ENCODE measurements around the gene AICDA. TPM values are rescaled to one million over a fixed set of nuclear protein-coding genes. Genes with fewer than 3 reads are reported as not detected.
A peak's percentile ranks its signal among the peaks of the same experiment; 100 is the strongest.
"Not testable (repeated sequence)": the region's sequence is repeated elsewhere in the genome, so short reads cannot be mapped to it uniquely, and the experiment has no call there.

AICDA gene
- total and polyA plus RNA-seq, 4 donors = 0.10 to 0.23 (median 0.12) TPM

DNA sequence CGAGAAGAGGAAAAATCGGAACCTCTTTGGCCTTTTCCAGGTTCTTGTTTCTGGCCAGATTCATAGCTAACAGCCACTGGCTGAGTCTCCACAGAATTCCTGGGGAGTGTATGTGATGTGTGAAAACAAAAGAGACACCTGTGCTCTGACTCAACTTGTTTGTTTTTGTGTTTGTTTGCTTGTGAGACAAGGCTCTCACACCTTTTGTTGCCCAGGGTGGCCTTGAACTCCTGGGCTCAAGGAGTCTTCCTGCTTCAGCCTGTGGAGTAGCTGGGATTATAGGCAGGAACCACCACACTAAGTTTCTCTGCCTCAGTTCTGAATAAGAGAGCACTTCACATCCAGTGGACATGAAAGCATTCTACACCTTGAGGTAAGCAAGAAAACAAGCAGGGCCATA lies 27.3 kb upstream of the AICDA start:
- no peak for DNase-seq (ENCODE audit: low read depth in 4 of 6, low spot score in 6 of 6)
- Histone ChIP-seq H3K4me3 (ENCODE audit: low read depth, low read length) (no peak overlapping the region), H3K27ac (ENCODE audit: low read depth, low read length) (no peak overlapping the region), H3K4me1 (ENCODE audit: control insufficient read depth, insufficient read depth, low read length) (no peaks in the 10 kb centered on the region), H3K27me3 (ENCODE audit: control insufficient read depth, insufficient read depth, low read length) (no peaks in the 10 kb centered on the region), H3K36me3 (ENCODE audit: control insufficient read depth, insufficient read depth, low read length) (no peaks in the 10 kb centered on the region), H3K9me3 (ENCODE audit: control insufficient read depth, insufficient read depth, low read length) (no peaks in the 10 kb centered on the region)
- 72% methylated on average over 2 of the region's 2 CpGs for WGBS (ENCODE audit: insufficient coverage)

DNA sequence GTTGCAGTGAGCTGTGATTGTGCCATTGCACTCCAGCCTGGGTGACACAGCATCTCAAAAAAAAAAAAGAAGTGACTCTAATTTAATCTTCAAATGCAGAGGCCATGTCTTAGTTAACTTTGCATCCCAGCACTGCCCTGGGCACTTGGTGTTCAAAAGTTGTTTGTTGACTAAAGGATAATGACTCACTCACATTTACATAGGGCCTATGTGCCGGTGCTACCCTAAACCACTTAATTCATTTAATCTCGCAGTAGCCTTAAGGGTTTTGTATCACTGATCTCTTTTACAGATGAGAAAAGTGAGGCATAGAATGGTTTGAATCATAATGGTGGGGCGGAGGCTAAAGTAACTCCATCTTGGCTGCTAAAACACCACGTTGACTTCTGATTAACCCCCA lies 26.3 kb upstream of the AICDA start:
- Histone ChIP-seq H3K9me3 (ENCODE audit: control insufficient read depth, insufficient read depth, low read length) (no peaks in the 10 kb centered on the region), H3K36me3 (ENCODE audit: control insufficient read depth, insufficient read depth, low read length) (no peaks in the 10 kb centered on the region), H3K27ac (ENCODE audit: low read depth, low read length) (no peak overlapping the region), H3K27me3 (ENCODE audit: control insufficient read depth, insufficient read depth, low read length) (no peaks in the 10 kb centered on the region), H3K4me3 (ENCODE audit: low read depth, low read length) (no peak overlapping the region), H3K4me1 (ENCODE audit: control insufficient read depth, insufficient read depth, low read length) (no peaks in the 10 kb centered on the region)
- DNase-seq (ENCODE audit: low read depth in 4 of 6, low spot score in 6 of 6) = no peak
- no CpG with 5 or more reads among the region's 4 CpGs for WGBS (ENCODE audit: insufficient coverage)

DNA sequence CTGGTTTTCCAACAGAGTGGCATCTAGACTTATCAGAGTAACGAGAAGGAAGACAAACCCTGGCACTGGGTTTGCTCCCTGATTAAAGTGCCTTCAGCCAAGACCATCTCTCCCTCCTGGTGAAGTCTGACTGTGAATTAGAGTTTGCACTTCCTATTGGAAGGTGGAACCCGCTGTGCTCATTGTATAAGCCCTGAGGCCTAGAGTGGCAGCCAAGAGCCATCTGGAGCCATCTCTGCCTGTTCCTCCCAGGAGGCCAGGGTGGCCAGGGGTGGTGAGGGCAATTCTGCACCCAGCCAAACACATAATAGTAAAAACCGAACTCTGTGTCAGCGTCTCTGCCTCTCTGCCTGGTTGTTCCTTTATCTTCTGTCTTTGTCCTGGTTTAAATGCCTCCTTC lies 25.0 kb upstream of the AICDA start:
- DNase-seq (ENCODE audit: low read depth in 4 of 6, low spot score in 6 of 6) = peak in 1 of 6 donors; percentile 36
- 46% methylated on average over 3 of the region's 4 CpGs for WGBS (ENCODE audit: insufficient coverage)

DNA sequence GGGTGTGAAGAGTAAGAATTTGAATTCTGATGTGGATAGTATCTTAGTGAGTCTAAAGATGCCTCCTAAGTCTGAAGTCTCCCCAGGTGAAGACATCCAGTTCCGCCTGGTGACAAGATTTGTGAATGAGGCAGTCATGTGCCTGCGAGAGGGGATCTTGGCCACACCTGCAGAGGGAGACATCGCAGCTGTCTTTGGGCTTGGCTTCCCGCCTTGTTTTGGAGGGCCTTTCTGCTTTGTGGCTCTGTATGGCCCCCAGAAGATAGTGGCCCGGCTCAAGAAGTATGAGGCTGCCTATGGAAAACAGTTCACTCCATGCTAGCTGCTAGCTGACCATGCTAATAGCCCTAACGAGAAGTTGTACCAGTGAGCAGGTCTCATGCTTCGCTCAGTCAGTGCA lies 24.6 kb upstream of the AICDA start:
- no peak for DNase-seq (ENCODE audit: low read depth in 4 of 6, low spot score in 6 of 6)
- no peaks in the 10 kb centered on the region for H3K27me3 ChIP-seq (ENCODE audit: control insufficient read depth, insufficient read depth, low read length)
- no peaks in the 10 kb centered on the region for H3K9me3 ChIP-seq (ENCODE audit: control insufficient read depth, insufficient read depth, low read length)
- no peak overlapping the region for H3K4me3 ChIP-seq (ENCODE audit: low read depth, low read length)
- no peak overlapping the region for H3K27ac ChIP-seq (ENCODE audit: low read depth, low read length)
- H3K4me1 ChIP-seq (ENCODE audit: control insufficient read depth, insufficient read depth, low read length) = no peaks in the 10 kb centered on the region
- H3K36me3 ChIP-seq (ENCODE audit: control insufficient read depth, insufficient read depth, low read length) = no peaks in the 10 kb centered on the region
- WGBS (ENCODE audit: insufficient coverage) = 89% methylated on average over 7 of the region's 7 CpGs

More for the DNA sequence above, 25.0 kb upstream of the AICDA start:
- H3K27me3 ChIP-seq (ENCODE audit: control insufficient read depth, insufficient read depth, low read length) = no peaks in the 10 kb centered on the region
- H3K9me3 ChIP-seq (ENCODE audit: control insufficient read depth, insufficient read depth, low read length) = no peaks in the 10 kb centered on the region
- no peaks in the 10 kb centered on the region for H3K4me1 ChIP-seq (ENCODE audit: control insufficient read depth, insufficient read depth, low read length)
- no peak overlapping the region for H3K27ac ChIP-seq (ENCODE audit: low read depth, low read length)
- no peak overlapping the region for H3K4me3 ChIP-seq (ENCODE audit: low read depth, low read length)
- H3K36me3 ChIP-seq (ENCODE audit: control insufficient read depth, insufficient read depth, low read length) = no peaks in the 10 kb centered on the region

DNA sequence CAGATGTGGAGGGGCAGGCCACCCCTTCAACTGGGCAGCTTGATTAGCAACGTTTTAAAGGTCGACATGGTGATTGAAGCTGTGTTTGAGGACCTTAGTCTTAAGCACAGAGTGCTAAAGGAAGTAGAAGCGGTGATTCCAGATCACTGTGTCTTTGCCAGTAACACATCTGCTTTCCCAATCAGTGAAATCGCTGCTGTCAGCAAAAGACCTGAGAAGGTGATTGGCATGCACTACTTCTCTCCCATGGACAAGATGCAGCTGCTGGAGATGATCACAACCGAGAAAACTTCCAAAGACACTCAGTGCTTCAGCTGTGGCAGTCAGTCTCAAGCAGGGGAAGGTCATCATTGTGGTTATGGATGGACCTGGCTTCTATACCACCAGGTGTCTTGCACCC lies 23.9 kb upstream of the AICDA start:
- 82% methylated on average over 3 of the region's 5 CpGs for WGBS (ENCODE audit: insufficient coverage)
- Histone ChIP-seq H3K4me1 (ENCODE audit: control insufficient read depth, insufficient read depth, low read length) (no peaks in the 10 kb centered on the region), H3K36me3 (ENCODE audit: control insufficient read depth, insufficient read depth, low read length) (no peaks in the 10 kb centered on the region), H3K27me3 (ENCODE audit: control insufficient read depth, insufficient read depth, low read length) (no peaks in the 10 kb centered on the region), H3K27ac (ENCODE audit: low read depth, low read length) (no peak overlapping the region), H3K4me3 (ENCODE audit: low read depth, low read length) (no peak overlapping the region), H3K9me3 (ENCODE audit: control insufficient read depth, insufficient read depth, low read length) (no peaks in the 10 kb centered on the region)
- DNase-seq (ENCODE audit: low read depth in 4 of 6, low spot score in 6 of 6) = no peak

DNA sequence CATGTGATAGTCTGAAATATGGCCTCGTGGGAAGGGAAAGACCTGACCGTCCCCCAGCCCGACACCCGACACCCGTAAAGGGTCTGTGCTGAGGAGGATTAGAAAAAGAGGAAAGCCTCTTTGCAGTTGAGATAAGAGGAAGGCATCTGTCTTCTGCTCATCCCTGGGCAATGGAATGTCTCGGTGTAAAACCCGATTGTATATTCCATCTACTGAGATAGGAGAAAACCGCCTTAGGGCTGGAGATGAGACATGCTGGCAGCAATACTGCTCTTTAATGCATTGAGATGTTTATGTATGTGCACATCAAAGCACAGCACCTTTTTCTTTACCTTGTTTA lies 23.3 kb upstream of the AICDA start:
- H3K27ac ChIP-seq (ENCODE audit: low read depth, low read length); H3K27me3 ChIP-seq (ENCODE audit: control insufficient read depth, insufficient read depth, low read length); H3K4me1 ChIP-seq (ENCODE audit: control insufficient read depth, insufficient read depth, low read length); H3K9me3 ChIP-seq (ENCODE audit: control insufficient read depth, insufficient read depth, low read length); H3K36me3 ChIP-seq (ENCODE audit: control insufficient read depth, insufficient read depth, low read length); H3K4me3 ChIP-seq (ENCODE audit: low read depth, low read length); DNase-seq (ENCODE audit: low read depth in 4 of 6, low spot score in 6 of 6): not testable (repeated sequence)
- WGBS (ENCODE audit: insufficient coverage) = 67% methylated on average over 3 of the region's 8 CpGs

DNA sequence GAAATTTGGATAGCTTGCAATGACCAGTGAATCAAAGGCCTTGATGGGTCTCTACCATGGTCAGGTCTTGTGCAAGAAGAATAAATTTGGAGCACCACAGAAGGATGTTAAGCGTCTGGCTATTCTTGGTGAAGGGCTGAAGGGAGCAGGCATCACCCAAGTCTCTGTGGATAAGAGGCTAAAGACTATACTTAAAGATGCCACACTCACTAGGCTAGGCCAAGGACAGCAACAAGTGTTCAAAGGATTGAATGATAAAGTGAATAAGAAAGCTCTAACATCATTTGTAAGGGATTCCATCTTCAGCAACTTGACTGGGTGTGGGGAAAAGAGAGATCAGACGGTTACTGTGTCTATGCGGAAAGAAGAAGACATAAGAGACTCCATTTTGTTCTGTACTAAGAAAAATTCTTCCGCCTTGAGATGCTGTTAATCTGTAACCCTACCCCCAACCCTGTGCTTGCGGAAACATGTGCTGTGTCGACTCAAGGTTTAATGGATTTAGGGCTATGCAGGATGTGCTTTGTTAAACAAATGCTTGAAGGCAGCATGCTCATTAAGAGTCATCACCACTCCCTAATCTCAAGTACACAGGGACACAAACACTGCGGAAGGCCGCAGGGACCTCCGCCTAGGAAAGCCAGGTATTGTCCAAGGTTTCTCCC lies 22.8 kb upstream of the AICDA start:
- not testable (repeated sequence) for H3K4me1 ChIP-seq (ENCODE audit: control insufficient read depth, insufficient read depth, low read length); H3K27me3 ChIP-seq (ENCODE audit: control insufficient read depth, insufficient read depth, low read length); H3K36me3 ChIP-seq (ENCODE audit: control insufficient read depth, insufficient read depth, low read length); DNase-seq (ENCODE audit: low read depth in 4 of 6, low spot score in 6 of 6); H3K4me3 ChIP-seq (ENCODE audit: low read depth, low read length); H3K9me3 ChIP-seq (ENCODE audit: control insufficient read depth, insufficient read depth, low read length); H3K27ac ChIP-seq (ENCODE audit: low read depth, low read length)
- no CpG with 5 or more reads among the region's 9 CpGs for WGBS (ENCODE audit: insufficient coverage)

DNA sequence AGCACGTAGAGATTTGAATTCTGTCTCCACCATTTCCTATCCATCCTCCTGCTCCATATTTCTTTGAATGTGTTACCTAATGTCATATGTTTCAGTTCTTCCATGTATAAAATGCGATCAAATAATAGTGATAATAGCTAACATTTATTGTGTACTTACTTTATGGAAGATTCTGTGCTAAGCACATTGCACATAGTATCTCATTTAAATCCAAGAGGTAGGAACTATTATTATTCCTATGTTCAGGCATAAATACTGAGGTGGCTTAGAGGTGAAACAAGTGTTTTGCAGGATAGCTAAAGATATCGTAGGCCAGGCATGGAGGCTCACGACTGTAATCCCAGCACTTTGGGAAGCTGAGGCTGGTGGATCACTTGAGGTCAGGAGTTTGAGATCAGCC lies 17.5 kb upstream of the AICDA start:
- Histone ChIP-seq H3K9me3 (ENCODE audit: control insufficient read depth, insufficient read depth, low read length) (no peaks in the 10 kb centered on the region), H3K4me3 (ENCODE audit: low read depth, low read length) (no peak overlapping the region), H3K27me3 (ENCODE audit: control insufficient read depth, insufficient read depth, low read length) (no peaks in the 10 kb centered on the region), H3K27ac (ENCODE audit: low read depth, low read length) (no peak overlapping the region), H3K4me1 (ENCODE audit: control insufficient read depth, insufficient read depth, low read length) (no peaks in the 10 kb centered on the region), H3K36me3 (ENCODE audit: control insufficient read depth, insufficient read depth, low read length) (no peaks in the 10 kb centered on the region)
- DNase-seq (ENCODE audit: low read depth in 4 of 6, low spot score in 6 of 6) = no peak
- WGBS (ENCODE audit: insufficient coverage) = 100% methylated on average over 2 of the region's 4 CpGs

DNA sequence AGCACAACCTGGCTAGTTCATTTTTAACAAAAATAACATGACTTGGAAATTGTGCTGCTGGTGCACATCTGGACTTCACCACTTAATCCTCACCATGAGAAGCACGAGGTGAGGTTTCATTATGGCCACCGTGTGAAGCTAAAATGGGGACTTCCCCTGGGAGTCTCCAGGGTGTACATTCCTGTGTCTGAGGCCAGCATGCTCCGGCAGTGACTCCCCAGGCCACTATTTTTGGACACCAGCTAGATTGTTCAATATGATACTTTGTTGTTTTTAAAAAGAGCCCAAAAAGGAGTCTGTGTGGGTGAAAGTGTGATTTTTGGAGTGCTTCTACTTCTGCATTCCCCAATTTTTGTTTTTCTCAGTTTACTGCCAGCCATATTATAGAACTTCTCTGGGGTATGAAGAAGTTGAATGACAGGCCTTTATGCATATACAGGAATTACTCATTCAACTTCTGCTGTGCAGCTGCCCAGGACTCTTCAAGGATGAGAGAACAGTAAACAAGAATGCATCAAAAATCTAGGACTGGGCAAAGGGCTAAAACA lies 16.9 kb upstream of the AICDA start:
- DNase-seq (ENCODE audit: low read depth in 4 of 6, low spot score in 6 of 6) = no peak

DNA sequence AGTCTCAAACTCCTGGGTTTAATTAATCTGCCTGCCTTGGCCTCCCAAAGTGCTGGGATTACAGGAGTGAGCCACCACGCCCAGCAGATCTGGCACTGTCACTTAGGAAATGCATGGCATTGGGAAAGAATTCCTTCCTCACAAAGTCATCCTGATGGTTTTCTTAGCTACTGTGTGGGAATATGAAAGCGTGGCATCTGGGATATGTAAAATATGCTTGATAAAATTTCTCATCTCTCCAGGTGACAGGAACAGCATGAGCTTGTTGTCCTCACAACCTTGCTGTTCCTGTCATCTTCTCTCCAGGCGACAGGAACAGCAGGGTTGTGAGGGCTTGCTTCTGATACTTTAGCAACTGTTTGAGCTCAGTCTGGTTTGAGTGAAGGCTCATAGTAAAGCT lies 16.1 kb upstream of the AICDA start:
- WGBS (ENCODE audit: insufficient coverage) = 100% methylated on average over 1 of the region's 3 CpGs
- H3K27ac ChIP-seq (ENCODE audit: low read depth, low read length) = no peak overlapping the region
- H3K36me3 ChIP-seq (ENCODE audit: control insufficient read depth, insufficient read depth, low read length) = no peaks in the 10 kb centered on the region
- H3K4me3 ChIP-seq (ENCODE audit: low read depth, low read length) = no peak overlapping the region
- H3K27me3 ChIP-seq (ENCODE audit: control insufficient read depth, insufficient read depth, low read length) = no peaks in the 10 kb centered on the region
- no peak for DNase-seq (ENCODE audit: low read depth in 4 of 6, low spot score in 6 of 6)
- H3K4me1 ChIP-seq (ENCODE audit: control insufficient read depth, insufficient read depth, low read length) = no peaks in the 10 kb centered on the region
- H3K9me3 ChIP-seq (ENCODE audit: control insufficient read depth, insufficient read depth, low read length) = no peaks in the 10 kb centered on the region

More for the DNA sequence above, 16.9 kb upstream of the AICDA start:
- WGBS (ENCODE audit: insufficient coverage) = no CpG with 5 or more reads among the region's 3 CpGs
- Histone ChIP-seq H3K36me3 (ENCODE audit: control insufficient read depth, insufficient read depth, low read length) (no peaks in the 10 kb centered on the region), H3K9me3 (ENCODE audit: control insufficient read depth, insufficient read depth, low read length) (no peaks in the 10 kb centered on the region), H3K27ac (ENCODE audit: low read depth, low read length) (no peak overlapping the region), H3K27me3 (ENCODE audit: control insufficient read depth, insufficient read depth, low read length) (no peaks in the 10 kb centered on the region), H3K4me1 (ENCODE audit: control insufficient read depth, insufficient read depth, low read length) (no peaks in the 10 kb centered on the region), H3K4me3 (ENCODE audit: low read depth, low read length) (no peak overlapping the region)

Data from spinal cord (tissue), 10 donors.